Liver (tissue), 3 donors: ENCODE measurements around the gene PLS1.

Source experiments
- ATF3 ChIP-seq: IDR thresholded peaks from 2 replicates; pipeline ENCODE4 v1.6.1; 2016; ENCODE audit warnings: antibody characterized with exemption
- CTCF ChIP-seq: fragments of 150-350 bp; IDR thresholded peaks from 2 replicates; pipeline ENCODE4 v1.5.1; 2017; ENCODE audit warnings: improper control_type of control experiment, low read depth, low read length; ENCODE audit not compliant: missing input control
- GABPA ChIP-seq, 2 donors: IDR thresholded peaks in 1 of 2; conservative IDR thresholded peaks in 1 of 2; 2 replicates each; pipeline ENCODE4 v1.6.1; 2016; ENCODE audit warnings: antibody characterized with exemption in 2 of 2, mild to moderate bottlenecking in 1 of 2, moderate library complexity in 1 of 2
- HNF4A ChIP-seq, 2 donors: conservative IDR thresholded peaks; 2 replicates each; pipeline ENCODE4 v1.6.1; 2016; ENCODE audit warnings: antibody characterized with exemption in 2 of 2, mild to moderate bottlenecking in 2 of 2
- HNF4G ChIP-seq: IDR thresholded peaks from 2 replicates; pipeline ENCODE4 v1.6.1; 2016; ENCODE audit warnings: antibody characterized with exemption
- NR2F2 ChIP-seq: IDR thresholded peaks from 2 replicates; pipeline ENCODE4 v1.6.1; 2016; ENCODE audit warnings: antibody characterized with exemption
- REST ChIP-seq: IDR thresholded peaks from 2 replicates; pipeline ENCODE4 v1.6.1; 2016; ENCODE audit warnings: antibody characterized with exemption, mild to moderate bottlenecking
- RXRA ChIP-seq, 2 donors: IDR thresholded peaks; 2 replicates each; pipeline ENCODE4 v1.6.1; 2017 to 2018; ENCODE audit warnings: antibody characterized with exemption in 2 of 2, mild to moderate bottlenecking in 1 of 2
- TAF1 ChIP-seq: conservative IDR thresholded peaks from 2 replicates; pipeline ENCODE4 v1.6.1; 2016; ENCODE audit warnings: antibody characterized with exemption, mild to moderate bottlenecking
- YY1 ChIP-seq: IDR thresholded peaks from 2 replicates; pipeline ENCODE4 v1.6.1; 2016; ENCODE audit warnings: antibody characterized with exemption, mild to moderate bottlenecking
- donor health status: healthy.
- donor health status: healthy.

- no peak for TF ChIP-seq ATF3
- TF ChIP-seq NR2F2: no peak
- no peak for TF ChIP-seq HNF4G
- no peak for TF ChIP-seq YY1
- TF ChIP-seq CTCF: no peak
- no peak for TF ChIP-seq HNF4A (conservative IDR thresholded peaks at IDR 0.05)
- no peak for TF ChIP-seq RXRA (IDR thresholded peaks at IDR 0.05)
- no peak for TF ChIP-seq TAF1
- no peak for TF ChIP-seq GABPA (IDR thresholded peaks at IDR 0.05 in 1 of 2, conservative IDR thresholded peaks at IDR 0.05 in 1 of 2)
- TF ChIP-seq REST: no peak
Observed at GRCh38 chr3:142691527-142691926, 95.3 kb downstream of the PLS1 start.
